T-cell (primary cell): ENCODE measurements around the gene ASPN. TPM values are rescaled to one million over a fixed set of nuclear protein-coding genes. Genes with fewer than 3 reads are reported as not detected.

Experiments used
- ATAC-seq, 4 experiments: fragments of 200-7000 bp in 3 of 4; fragments of 150-1000 bp in 1 of 4; cut with Tn5 transposase; replicated peaks in 1 of 4; 1 replicate in 3 of 4; 2 replicates in 1 of 4; pipeline ENCODE4 v1.10.0; 2021; ENCODE audit warnings: moderate library complexity in 3 of 4, mild to moderate bottlenecking in 2 of 4, moderate number of reproducible peaks in 1 of 4
- CTCF ChIA-PET, 2 donors: fragments of 300-600 bp; sonication (Branson Sonifier 250); formaldehyde crosslinking; loops; one replicate each; lab custom pipeline; 2022; ENCODE audit warnings: antibody characterized with exemption in 2 of 2; lab: Charles Lee
- POLR2A ChIA-PET, 2 donors: fragments of 300-600 bp; sonication (Branson Sonifier 250); formaldehyde crosslinking; loops; one replicate each; lab custom pipeline; 2022; ENCODE audit warnings: antibody characterized with exemption in 2 of 2; lab: Charles Lee
- DNase-seq, 35 experiments: peaks; one replicate each; pipeline versions ENCODE4 v3.0.0 to v3.0.0-alpha.2; 2013 to 2023
- H3K27ac ChIP-seq: one replicate; pipeline ENCODE4 v1.5.1; 2013; ENCODE audit warnings: low read length
- H3K27me3 ChIP-seq, 2 experiments: replicated peaks in 1 of 2; 1 replicate in 1 of 2; 2 replicates in 1 of 2; pipeline versions ENCODE4 v1.6.1 to v1.7.0; 2013; ENCODE audit warnings: low read length in 1 of 2, mixed read lengths in 1 of 2; ENCODE audit not compliant: control insufficient read depth in 2 of 2, insufficient read depth in 2 of 2; ENCODE audit errors: extremely low read depth in 1 of 2
- H3K36me3 ChIP-seq, 2 donors: 1 replicate in 1 of 2; 2 replicates in 1 of 2; pipeline versions ENCODE4 v1.6.1 to v1.7.0; 2013; ENCODE audit warnings: low read length in 1 of 2; ENCODE audit not compliant: control insufficient read depth in 2 of 2, insufficient read depth in 1 of 2; ENCODE audit errors: extremely low read depth in 1 of 2
- H3K4me1 ChIP-seq, 2 experiments: 1 replicate in 1 of 2; 2 replicates in 1 of 2; pipeline versions ENCODE4 v1.6.1 to v1.7.0; 2013; ENCODE audit warnings: low read length in 2 of 2, mixed read lengths in 1 of 2; ENCODE audit not compliant: insufficient read depth in 2 of 2, control insufficient read depth in 1 of 2; ENCODE audit errors: extremely low read depth in 1 of 2
- H3K4me3 ChIP-seq, 2 donors: 1 replicate in 1 of 2; 2 replicates in 1 of 2; pipeline versions ENCODE4 v1.5.1 to v1.7.0; 2013; ENCODE audit warnings: mild to moderate bottlenecking in 2 of 2, low read length in 1 of 2, moderate library complexity in 1 of 2; ENCODE audit not compliant: control insufficient read depth in 1 of 2; ENCODE audit errors: extremely low read depth in 1 of 2
- H3K9me3 ChIP-seq: 2 replicates; pipeline ENCODE4 v1.7.0; 2013
- H3K27ac Mint-ChIP-seq, 2 donors: one replicate each; pipeline ENCODE4 v1.8.0; 2020 to 2021; ENCODE audit warnings: mild to moderate bottlenecking in 2 of 2, mixed read lengths in 2 of 2
- H3K27me3 Mint-ChIP-seq, 2 donors: one replicate each; pipeline ENCODE4 v1.8.0; 2021 to 2022; ENCODE audit warnings: mixed read lengths in 2 of 2
- H3K36me3 Mint-ChIP-seq: one replicate; pipeline ENCODE4 v1.8.0; 2021; ENCODE audit warnings: mixed read lengths
- H3K4me1 Mint-ChIP-seq, 3 donors: one replicate each; pipeline ENCODE4 v1.8.0; 2020 to 2022; ENCODE audit warnings: mixed read lengths in 3 of 3, mild to moderate bottlenecking in 1 of 3
- H3K4me3 Mint-ChIP-seq, 3 donors: one replicate each; pipeline ENCODE4 v1.8.0; 2020 to 2022; ENCODE audit warnings: mild to moderate bottlenecking in 3 of 3, mixed read lengths in 3 of 3, moderate library complexity in 3 of 3
- H3K9me3 Mint-ChIP-seq, 3 donors: one replicate each; pipeline ENCODE4 v1.8.0; 2020 to 2022; ENCODE audit warnings: mixed read lengths in 3 of 3
- WGBS: methylation state at CpG from one replicate; pipeline ENCODE4 v1.1.5; 2013; ENCODE audit warnings: missing lambda C conversion rate; ENCODE audit not compliant: insufficient coverage; 5-methylcytosine and 5-hydroxymethylcytosine counted together
- total RNA-seq, 35 experiments: library from RNA in 6 of 35; stranded (reverse) in 6 of 35; fragments of 120-200 nt in 1 of 35; gene quantifications; one replicate each; pipeline versions ENCODE4 v1.2.1 to v1.2.4 and lab custom pipeline; 2013 to 2026

ASPN gene
- total RNA-seq, 5 donors from 2014 or later (not counting 1 experiment from before 2014, with no cell fraction given) = not detected

GRCh38 chr9:92525306-92525705 lies 43.0 kb upstream of the ASPN start:
- no peak overlapping the region for H3K4me3 Mint-ChIP-seq
- H3K4me1 Mint-ChIP-seq = no peaks in the 10 kb centered on the region
- no peak for DNase-seq
- Histone ChIP-seq H3K27me3 (no peaks in the 10 kb centered on the region), H3K4me1 (no peaks in the 10 kb centered on the region), H3K36me3 (no peaks in the 10 kb centered on the region), H3K27ac (no peak overlapping the region), H3K4me3 (no peak overlapping the region), H3K9me3 (no peaks in the 10 kb centered on the region)
- CTCF ChIA-PET = no interaction called here
- no peaks in the 10 kb centered on the region for H3K27me3 Mint-ChIP-seq
- no peak overlapping the region for H3K27ac Mint-ChIP-seq
- H3K36me3 Mint-ChIP-seq = no peaks in the 10 kb centered on the region
- POLR2A ChIA-PET = no interaction called here
- WGBS = no CpG with 5 or more reads among the region's 5 CpGs
- H3K9me3 Mint-ChIP-seq = no peaks in the 10 kb centered on the region
- ATAC-seq = no peak

DNA sequence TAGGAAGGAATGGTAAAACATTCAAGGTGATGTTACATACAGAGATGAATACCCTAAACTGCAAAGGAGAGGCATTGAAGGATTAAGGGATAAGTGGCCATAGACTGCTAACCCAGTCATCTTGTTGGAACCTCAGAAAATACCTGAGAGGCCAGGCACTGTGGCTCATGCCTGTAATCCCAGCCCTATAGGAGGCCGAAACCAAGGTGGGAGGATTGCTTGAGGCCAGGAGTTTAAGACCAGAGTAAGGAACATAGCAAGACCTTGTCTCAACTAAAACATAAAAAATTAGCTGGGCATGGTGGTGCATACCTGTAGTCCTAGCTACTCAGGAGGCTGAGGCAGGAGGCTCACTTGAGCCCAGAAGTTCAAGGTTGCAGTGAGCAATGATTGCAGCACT lies 42.6 kb upstream of the ASPN start:
- no peaks in the 10 kb centered on the region for H3K9me3 ChIP-seq
- ATAC-seq (no peak), DNase-seq (no peak)
- POLR2A ChIA-PET = no interaction called here
- Mint-ChIP-seq H3K36me3 (no peaks in the 10 kb centered on the region), H3K9me3 (no peaks in the 10 kb centered on the region), H3K27ac (no peak overlapping the region), H3K4me3 (no peak overlapping the region), H3K4me1 (no peaks in the 10 kb centered on the region), H3K27me3 (no peaks in the 10 kb centered on the region)
- no peak overlapping the region for H3K4me3 ChIP-seq
- H3K27ac ChIP-seq = no peak overlapping the region
- WGBS = no CpG with 5 or more reads among the region's 1 CpG
- no peaks in the 10 kb centered on the region for H3K36me3 ChIP-seq
- no peaks in the 10 kb centered on the region for H3K27me3 ChIP-seq
- H3K4me1 ChIP-seq = no peaks in the 10 kb centered on the region
- CTCF ChIA-PET = no interaction called here

- H3K36me3 Mint-ChIP-seq = no peaks in the 10 kb centered on the region
- WGBS = 86% methylated on average over 2 of the region's 10 CpGs
- DNase-seq (no peak), ATAC-seq (no peak)
- H3K9me3 Mint-ChIP-seq = no peaks in the 10 kb centered on the region
- Histone ChIP-seq H3K4me3 (no peak overlapping the region), H3K4me1 (no peaks in the 10 kb centered on the region), H3K27me3 (no peaks in the 10 kb centered on the region), H3K9me3 (no peaks in the 10 kb centered on the region), H3K36me3 (no peaks in the 10 kb centered on the region), H3K27ac (no peak overlapping the region)
- no peak overlapping the region for H3K27ac Mint-ChIP-seq
- no peaks in the 10 kb centered on the region for H3K4me1 Mint-ChIP-seq
- CTCF ChIA-PET = no interaction called here
- H3K27me3 Mint-ChIP-seq = no peaks in the 10 kb centered on the region
- no peak overlapping the region for H3K4me3 Mint-ChIP-seq
- POLR2A ChIA-PET = interaction anchor here in 1 of 2 donors (0.6 kb wide), 1 partner anchor 23 kb away, joined by 3 read pairs; no protein-coding TSS in a partner anchor
These were observed 41.0 kb upstream of the ASPN start for GRCh38 chr9:92522983-92523970.

DNA sequence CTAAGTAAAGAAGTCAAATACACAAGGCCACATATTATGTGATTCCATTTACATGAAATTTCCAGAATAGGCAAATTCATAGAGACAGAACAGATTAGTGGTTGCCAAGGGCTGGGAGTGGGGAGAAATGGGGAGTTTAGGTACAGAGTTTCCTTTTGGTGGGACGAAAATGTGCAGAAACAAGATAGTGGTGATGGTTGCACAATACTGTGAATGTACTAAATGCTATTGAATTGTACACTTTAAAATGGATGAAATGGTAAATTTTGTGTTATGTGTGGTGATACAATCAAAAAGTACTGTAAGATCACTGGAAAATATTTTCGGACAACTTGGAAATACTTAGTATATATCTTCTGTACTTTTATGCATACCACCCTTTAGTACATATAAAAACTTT lies 38.5 kb upstream of the ASPN start:
- Mint-ChIP-seq H3K4me1 (no peaks in the 10 kb centered on the region), H3K4me3 (no peak overlapping the region), H3K9me3 (no peaks in the 10 kb centered on the region), H3K36me3 (no peaks in the 10 kb centered on the region), H3K27me3 (no peaks in the 10 kb centered on the region), H3K27ac (no peak overlapping the region)
- no peaks in the 10 kb centered on the region for H3K9me3 ChIP-seq
- H3K27me3 ChIP-seq = no peaks in the 10 kb centered on the region
- H3K4me3 ChIP-seq = no peak overlapping the region
- CTCF ChIA-PET = no interaction called here
- H3K36me3 ChIP-seq = no peaks in the 10 kb centered on the region
- 83% methylated on average over 1 of the region's 2 CpGs for WGBS
- H3K4me1 ChIP-seq = no peaks in the 10 kb centered on the region
- DNase-seq = no peak
- POLR2A ChIA-PET = no interaction called here
- ATAC-seq = no peak
- H3K27ac ChIP-seq = no peak overlapping the region

DNA sequence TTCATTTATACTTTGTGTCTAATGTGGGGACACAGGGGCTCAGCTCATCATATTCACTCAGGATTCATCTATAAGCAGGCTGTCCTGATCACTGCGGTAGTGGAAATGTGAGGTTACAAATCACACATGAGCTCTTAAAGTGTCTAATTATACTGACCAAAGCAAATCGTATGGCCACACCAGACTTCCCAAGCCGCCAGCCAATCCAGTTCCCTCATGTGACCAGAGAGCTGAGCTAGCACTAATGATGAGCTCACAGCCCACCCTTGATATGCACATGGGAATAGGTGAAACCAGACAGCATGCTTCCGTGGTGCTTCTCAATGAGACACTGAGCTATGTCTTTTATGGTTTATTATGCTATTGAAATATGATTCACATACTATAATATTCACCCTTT lies 35.9 kb upstream of the ASPN start:
- 93% methylated on average over 2 of the region's 4 CpGs for WGBS
- no peaks in the 10 kb centered on the region for H3K27me3 ChIP-seq
- H3K27ac ChIP-seq = no peak overlapping the region
- no peak overlapping the region for H3K4me3 Mint-ChIP-seq
- no peak overlapping the region for H3K27ac Mint-ChIP-seq
- ATAC-seq (no peak), DNase-seq (no peak)
- no peaks in the 10 kb centered on the region for H3K9me3 ChIP-seq
- H3K27me3 Mint-ChIP-seq = no peaks in the 10 kb centered on the region
- ChIA-PET CTCF (no interaction called here), POLR2A (no interaction called here)
- H3K4me1 ChIP-seq = no peaks in the 10 kb centered on the region
- H3K36me3 ChIP-seq = no peaks in the 10 kb centered on the region
- H3K36me3 Mint-ChIP-seq = no peaks in the 10 kb centered on the region
- no peaks in the 10 kb centered on the region for H3K4me1 Mint-ChIP-seq
- no peaks in the 10 kb centered on the region for H3K9me3 Mint-ChIP-seq
- H3K4me3 ChIP-seq = no peak overlapping the region

GRCh38 chr9:92517046-92517445 lies 34.7 kb upstream of the ASPN start:
- H3K36me3 ChIP-seq = no peaks in the 10 kb centered on the region
- Mint-ChIP-seq H3K9me3 (no peaks in the 10 kb centered on the region), H3K4me1 (no peaks in the 10 kb centered on the region), H3K4me3 (no peak overlapping the region), H3K36me3 (no peaks in the 10 kb centered on the region), H3K27ac (no peak overlapping the region), H3K27me3 (no peaks in the 10 kb centered on the region)
- CTCF ChIA-PET = no interaction called here
- DNase-seq = no peak
- H3K27me3 ChIP-seq = no peaks in the 10 kb centered on the region
- no peaks in the 10 kb centered on the region for H3K4me1 ChIP-seq
- no peak overlapping the region for H3K27ac ChIP-seq
- no peaks in the 10 kb centered on the region for H3K9me3 ChIP-seq
- H3K4me3 ChIP-seq = no peak overlapping the region
- ATAC-seq = no peak
- POLR2A ChIA-PET = no interaction called here
- no CpG with 5 or more reads among the region's 3 CpGs for WGBS
